Esophagus muscularis mucosa (tissue), 3 donors: ENCODE results near the gene PQBP1.

Source experiments
- CTCF ChIP-seq, 3 experiments: fragments of 200-600 bp in 2 of 3; fragments of 450-650 bp in 1 of 3; sonication (generic) in 2 of 3; IDR thresholded peaks; one replicate each; pipeline ENCODE4 v1.5.1; 2017 to 2019; ENCODE audit warnings: antibody characterized with exemption in 3 of 3, mild to moderate bottlenecking in 2 of 3, moderate library complexity in 1 of 3
- POLR2A ChIP-seq: fragments of 450-650 bp; IDR thresholded peaks from one replicate; pipeline ENCODE4 v1.6.1; 2017; ENCODE audit warnings: antibody characterized with exemption, moderate library complexity, mild to moderate bottlenecking, low read depth

- TF ChIP-seq CTCF (IDR thresholded peaks at IDR 0.05) (no peak), POLR2A (no peak)
These were observed 26.0 kb downstream of the PQBP1 start for GRCh38 chrX:48923771-48924170.
